ENCODE data around the gene MORC1. TPM values are rescaled to one million over a fixed set of nuclear protein-coding genes. Genes with fewer than 3 reads are reported as not detected.

Gene MORC1
- total RNA-seq, 1 experiment from 2014 or later: not detected

- DNase-seq (ENCODE audit: low read depth): peak; percentile 11
Observed at GRCh38 chr3:108946292-108947285, 171.3 kb downstream of the MORC1 start.

GRCh38 chr3:108940568-108941263 is 177.2 kb downstream of the MORC1 start:
- DNase-seq (ENCODE audit: low read depth): no peak

- DNase-seq (ENCODE audit: low read depth): no peak
Observed at GRCh38 chr3:108940166-108940565, 177.8 kb downstream of the MORC1 start.

- DNase-seq (ENCODE audit: low read depth): no peak
Observed at GRCh38 chr3:108936924-108937689, 180.8 kb downstream of the MORC1 start.

- no peak for DNase-seq (ENCODE audit: low read depth)
Observed at GRCh38 chr3:108931035-108931434, 186.9 kb downstream of the MORC1 start.

GRCh38 chr3:108918866-108919265 is 199.1 kb downstream of the MORC1 start:
- no peak for DNase-seq (ENCODE audit: low read depth)

- peak; percentile 59 for DNase-seq (ENCODE audit: low read depth)
Observed at GRCh38 chr3:108914774-108915641, 202.9 kb downstream of the MORC1 start.

GRCh38 chr3:108909799-108910198 is 208.1 kb downstream of the MORC1 start:
- DNase-seq (ENCODE audit: low read depth): no peak

Other genes starting within 250 kb of the MORC1 start
- not detected in 2 replicates for gene GUCA1C, start 164.3 kb downstream of the MORC1 start, total RNA-seq (2014; rRNA removed)
- gene C3orf85, start 18.6 kb upstream of the MORC1 start, total RNA-seq (2014; rRNA removed): not detected in 2 replicates
- gene DPPA2, start 198.4 kb upstream of the MORC1 start, total RNA-seq (2014; rRNA removed): not detected in 2 replicates
- 0.06 and 0.13 TPM in 2 replicates for gene DPPA4, start 219.4 kb upstream of the MORC1 start, total RNA-seq (2014; rRNA removed)

Measured in LHCN-M2 (cell line).